ENCODE data around the gene NR2C1.
"Not testable (repeated sequence)": the region's sequence is repeated elsewhere in the genome, so short reads cannot be mapped to it uniquely, and the experiment has no call there.

NR2C1 gene

GRCh38 chr12:95072900-95073697, at the start of gene NR2C1:
Gene NR2C1, minus strand, starts transcription at chr12:95073618. Its CDS starts 6,234 bp downstream, at chr12:95067384.
- DNase-seq (ENCODE audit: low read depth in 3 of 3, low spot score in 1 of 3): peak; percentile 77 to 85 (median 82)

- DNase-seq (ENCODE audit: low read depth in 3 of 3, low spot score in 1 of 3): no peak
These were observed 45.4 kb upstream of the NR2C1 start for GRCh38 chr12:95118788-95119179.

GRCh38 chr12:95118138-95118787, 44.8 kb upstream of the NR2C1 start:
- no peak for DNase-seq (ENCODE audit: low read depth in 3 of 3, low spot score in 1 of 3)

GRCh38 chr12:95117178-95117599, 43.8 kb upstream of the NR2C1 start:
- peak; percentile 4 to 36 (median 14) for DNase-seq (ENCODE audit: low read depth in 3 of 3, low spot score in 1 of 3)

- DNase-seq (ENCODE audit: low read depth in 3 of 3, low spot score in 1 of 3): no peak
These were observed 43.4 kb upstream of the NR2C1 start for GRCh38 chr12:95116773-95117172.

- DNase-seq (ENCODE audit: low read depth in 3 of 3, low spot score in 1 of 3): no peak
These were observed 42.9 kb upstream of the NR2C1 start for GRCh38 chr12:95116341-95116740.

- DNase-seq (ENCODE audit: low read depth in 3 of 3, low spot score in 1 of 3): no peak
These were observed 42.2 kb upstream of the NR2C1 start for GRCh38 chr12:95115641-95116040.

- no peak for DNase-seq (ENCODE audit: low read depth in 3 of 3, low spot score in 1 of 3)
These were observed 41.5 kb upstream of the NR2C1 start for GRCh38 chr12:95114766-95115405.

- DNase-seq (ENCODE audit: low read depth in 3 of 3, low spot score in 1 of 3): no peak
These were observed 33.9 kb upstream of the NR2C1 start for GRCh38 chr12:95107362-95107761.

GRCh38 chr12:95105540-95105939, 32.1 kb upstream of the NR2C1 start:
- no peak for DNase-seq (ENCODE audit: low read depth in 3 of 3, low spot score in 1 of 3)

GRCh38 chr12:95104919-95105452, 31.6 kb upstream of the NR2C1 start:
- DNase-seq (ENCODE audit: low read depth in 3 of 3, low spot score in 1 of 3): no peak

GRCh38 chr12:95102916-95103671, 29.7 kb upstream of the NR2C1 start:
- DNase-seq (ENCODE audit: low read depth in 3 of 3, low spot score in 1 of 3): no peak

GRCh38 chr12:95101957-95102356, 28.5 kb upstream of the NR2C1 start:
- not testable (repeated sequence) for DNase-seq (ENCODE audit: low read depth in 3 of 3, low spot score in 1 of 3)

GRCh38 chr12:95100264-95101190, 27.1 kb upstream of the NR2C1 start:
- DNase-seq (ENCODE audit: low read depth in 3 of 3, low spot score in 1 of 3): no peak

- DNase-seq (ENCODE audit: low read depth in 3 of 3, low spot score in 1 of 3): no peak
These were observed 25.9 kb upstream of the NR2C1 start for GRCh38 chr12:95099270-95099790.

- no peak for DNase-seq (ENCODE audit: low read depth in 3 of 3, low spot score in 1 of 3)
These were observed 23.4 kb upstream of the NR2C1 start for GRCh38 chr12:95096852-95097251.

GRCh38 chr12:95096378-95096777, 23.0 kb upstream of the NR2C1 start:
- DNase-seq (ENCODE audit: low read depth in 3 of 3, low spot score in 1 of 3): no peak

GRCh38 chr12:95095866-95096265, 22.4 kb upstream of the NR2C1 start:
- DNase-seq (ENCODE audit: low read depth in 3 of 3, low spot score in 1 of 3): not testable (repeated sequence)

GRCh38 chr12:95089462-95089861, 16.0 kb upstream of the NR2C1 start:
- DNase-seq (ENCODE audit: low read depth in 3 of 3, low spot score in 1 of 3): no peak

GRCh38 chr12:95088379-95088778, 15.0 kb upstream of the NR2C1 start:
- no peak for DNase-seq (ENCODE audit: low read depth in 3 of 3, low spot score in 1 of 3)
